ENCODE data around the gene MACROD2.
"Not testable (repeated sequence)": the region's sequence is repeated elsewhere in the genome, so short reads cannot be mapped to it uniquely, and the experiment has no call there.

MACROD2 gene

GRCh38 chr20:15756002-15756753 is 1760.9 kb downstream of the MACROD2 start:
- no peak for DNase-seq

DNA sequence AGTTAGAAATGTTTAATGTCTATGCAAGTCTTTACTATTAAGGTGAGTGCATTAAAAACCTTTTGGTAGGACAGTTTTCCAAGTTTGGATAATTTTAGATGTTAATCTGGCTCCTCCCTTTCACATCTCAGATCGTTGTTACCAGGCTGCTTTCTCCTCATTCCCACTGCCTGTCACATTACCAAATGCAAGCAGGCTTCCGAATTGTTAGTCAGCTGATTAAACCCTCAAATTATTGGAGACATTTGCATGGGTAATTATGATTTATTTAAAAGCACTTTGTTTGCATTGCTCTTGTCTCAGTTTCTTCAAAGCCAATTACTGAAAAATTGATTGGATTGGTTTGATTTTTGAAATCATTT is 1761.4 kb downstream of the MACROD2 start:
- DNase-seq: no peak

- no peak for DNase-seq
Observed at GRCh38 chr20:15759594-15759993, 1764.3 kb downstream of the MACROD2 start.

- no peak for DNase-seq
Observed at GRCh38 chr20:15760001-15760621, 1764.8 kb downstream of the MACROD2 start.

DNA sequence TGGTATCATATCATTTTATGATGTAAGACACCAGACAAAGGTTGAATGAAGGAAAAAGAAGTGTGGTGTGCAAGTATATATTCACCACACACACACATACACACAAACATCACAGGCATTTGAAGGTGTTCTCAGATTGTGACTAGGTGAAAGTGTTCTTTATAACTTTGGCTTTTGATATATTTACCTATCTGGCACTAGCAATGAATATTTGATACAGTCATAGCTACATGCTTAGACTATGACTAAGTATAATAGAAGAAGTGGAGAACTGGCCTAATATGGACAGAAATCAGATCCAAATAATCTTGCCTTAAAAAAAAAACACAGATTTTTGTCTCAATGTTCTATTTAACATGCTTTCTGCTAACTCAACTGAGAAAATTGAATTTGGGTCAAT is 1768.0 kb downstream of the MACROD2 start:
- no peak for DNase-seq

DNA sequence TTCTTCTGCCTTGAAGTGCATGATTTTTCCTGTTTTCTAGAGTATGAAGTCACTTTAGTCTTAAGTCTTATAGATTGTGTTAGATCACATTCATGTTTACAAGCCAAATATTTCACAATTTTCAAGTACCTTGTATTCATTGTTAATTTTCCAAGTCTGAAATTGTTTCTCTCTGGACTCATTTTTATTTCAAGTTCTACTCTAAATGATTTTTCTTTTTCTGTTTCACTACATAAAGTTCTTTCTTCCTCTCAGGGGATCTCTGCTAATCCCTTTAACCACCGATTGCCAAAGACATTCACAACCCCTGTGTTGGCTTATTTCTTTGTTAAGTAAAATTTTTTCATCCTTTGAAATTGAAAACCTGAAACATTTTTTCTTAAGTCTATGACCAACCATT is 1772.3 kb downstream of the MACROD2 start:
- no peak for DNase-seq

- DNase-seq: no peak
Observed at GRCh38 chr20:15767999-15768741, 1772.9 kb downstream of the MACROD2 start.

DNA sequence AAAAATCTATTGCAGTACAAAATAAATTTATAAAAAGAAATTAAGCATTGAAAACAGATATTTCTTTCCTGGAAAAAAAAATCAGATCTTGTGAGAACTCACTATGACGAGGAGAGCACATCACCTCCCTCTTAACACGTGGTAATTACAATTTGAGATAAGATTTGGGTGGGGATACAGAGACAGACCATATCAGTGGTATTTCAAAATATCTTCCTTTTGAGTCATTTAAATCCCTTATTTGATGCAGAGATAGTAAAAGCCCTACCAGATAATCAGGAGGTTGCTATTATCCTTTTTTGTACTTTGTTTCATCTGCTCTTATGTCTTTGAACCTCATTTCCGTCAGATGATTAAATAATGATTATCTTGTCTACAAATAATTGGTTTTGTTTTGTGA is 1777.5 kb downstream of the MACROD2 start:
- DNase-seq: no peak

DNA sequence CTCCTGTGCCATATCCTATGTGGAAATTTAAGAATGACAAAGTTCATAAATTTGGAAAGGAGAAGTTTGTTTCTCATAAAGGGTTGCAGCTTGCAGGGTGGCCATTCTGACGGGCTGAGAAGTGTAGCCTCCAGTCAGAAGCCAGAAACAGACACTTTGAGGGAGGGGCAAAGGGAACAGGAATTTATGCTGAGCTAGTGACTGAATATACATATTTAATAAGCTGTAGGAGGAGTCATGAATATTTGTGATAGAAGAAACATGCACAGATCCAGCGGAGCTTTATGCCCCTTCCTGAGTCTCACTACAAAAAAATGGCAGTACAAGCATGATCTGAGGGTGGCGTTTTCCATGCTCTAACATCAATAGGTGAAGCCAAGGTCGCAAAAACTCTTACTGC is 1779.6 kb downstream of the MACROD2 start:
- no peak for DNase-seq

DNA sequence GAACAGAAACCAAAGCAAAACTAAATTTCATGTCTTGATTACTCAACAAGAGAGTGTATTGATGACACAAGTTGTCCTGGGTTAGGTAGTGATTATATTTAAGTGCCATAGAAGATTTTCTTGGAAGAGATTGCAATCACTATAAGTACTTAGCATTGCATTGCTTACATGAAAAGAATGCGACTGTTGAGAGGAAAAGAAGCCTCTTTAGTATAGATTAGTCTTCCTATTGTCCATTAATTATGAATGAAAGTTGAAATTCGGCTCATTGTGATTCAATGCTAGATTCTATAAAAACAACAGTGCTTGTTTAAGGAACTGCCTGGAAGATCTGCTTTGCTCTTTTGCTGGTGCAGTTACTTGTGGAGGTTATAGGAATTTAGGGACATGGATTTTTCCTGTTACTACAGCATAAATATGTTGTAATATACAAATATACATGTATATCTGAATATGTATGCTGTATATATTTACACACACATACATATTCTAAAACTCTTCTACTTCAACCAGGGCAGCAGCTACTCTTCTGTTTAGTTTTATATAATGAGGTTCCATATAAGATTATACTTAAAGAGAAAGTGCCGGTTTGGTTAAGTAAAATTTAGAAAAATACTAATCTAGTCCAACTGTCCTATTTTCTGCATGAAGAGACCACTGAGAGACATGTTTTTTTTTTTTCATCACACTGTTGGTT is 1781.6 kb downstream of the MACROD2 start:
- no peak for DNase-seq

GRCh38 chr20:15784020-15784419 is 1788.7 kb downstream of the MACROD2 start:
- no peak for DNase-seq

DNA sequence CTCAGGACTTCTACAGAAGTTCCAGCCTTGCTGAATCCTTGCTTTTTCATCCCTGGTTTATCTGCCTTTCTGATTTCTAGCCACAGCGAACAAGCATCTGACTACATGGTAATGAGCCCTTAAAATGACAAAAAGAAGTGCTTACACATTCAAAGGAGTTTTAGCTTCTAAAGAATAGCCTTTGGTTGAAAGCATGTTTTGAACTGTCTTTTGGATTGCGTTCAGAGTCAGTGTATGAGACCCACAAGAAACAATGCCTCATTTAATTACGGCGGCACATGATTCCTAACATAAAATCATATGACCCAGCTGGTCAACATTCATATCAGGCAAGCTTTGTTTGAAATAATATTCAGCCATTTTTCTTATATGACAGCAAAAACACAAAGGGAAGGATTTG is 1793.8 kb downstream of the MACROD2 start:
- DNase-seq: no peak

DNA sequence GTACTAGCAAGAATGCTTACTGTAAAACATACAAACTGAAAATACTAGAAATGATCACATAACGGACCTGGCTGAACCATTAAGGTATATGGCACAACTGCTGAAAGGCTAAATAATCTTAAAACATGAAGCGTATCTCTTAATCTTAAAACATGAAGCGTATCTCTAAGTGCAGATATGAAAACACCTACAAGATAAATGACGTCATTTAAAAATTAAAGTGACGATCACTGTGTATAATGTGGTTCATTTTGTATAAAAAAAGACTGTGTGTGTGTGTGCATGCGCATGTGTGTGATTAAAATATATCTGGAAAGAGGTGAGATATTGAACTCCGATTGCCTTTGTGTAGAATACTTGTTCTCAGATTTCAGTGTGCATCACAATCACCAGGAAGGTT is 1797.5 kb downstream of the MACROD2 start:
- no peak for DNase-seq

- no peak for DNase-seq
Observed at GRCh38 chr20:15794409-15794808, 1799.1 kb downstream of the MACROD2 start.

DNA sequence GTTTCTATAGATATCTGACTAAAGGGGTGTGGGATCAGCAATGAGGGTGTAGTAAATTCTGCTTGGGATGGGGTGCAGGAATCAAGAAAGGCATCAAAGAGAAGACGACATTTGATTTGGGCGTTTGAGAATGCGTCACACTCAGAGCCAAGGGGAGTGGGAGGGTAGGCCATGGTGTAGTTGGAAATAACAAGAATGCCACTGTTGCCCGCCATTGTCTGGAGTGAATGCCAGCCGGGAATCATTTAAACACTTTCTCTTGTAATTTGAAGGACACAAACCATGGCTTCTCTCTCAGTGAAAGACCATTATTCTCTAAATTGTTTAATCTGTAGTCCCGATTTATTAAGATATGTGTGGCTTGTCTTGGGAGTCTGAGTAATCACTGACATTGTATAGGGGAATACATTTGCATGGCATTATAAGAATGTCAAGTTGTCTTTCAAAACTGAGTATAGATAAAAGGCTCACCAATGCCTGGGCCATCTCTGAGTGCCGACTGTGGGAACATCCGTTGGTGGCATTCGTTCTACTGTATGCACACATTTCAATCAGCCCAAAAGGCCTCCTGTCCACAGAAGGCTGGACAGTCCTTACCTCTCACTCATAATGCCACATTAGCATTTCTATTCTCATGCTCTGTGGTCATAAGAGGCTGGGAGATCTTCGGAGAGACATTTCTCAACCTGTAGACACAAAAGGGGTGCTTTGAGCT is 1800.1 kb downstream of the MACROD2 start:
- no peak for DNase-seq

- DNase-seq: no peak
Observed at GRCh38 chr20:15799871-15800270, 1804.6 kb downstream of the MACROD2 start.

GRCh38 chr20:15802020-15802419 is 1806.7 kb downstream of the MACROD2 start:
- DNase-seq: no peak

DNA sequence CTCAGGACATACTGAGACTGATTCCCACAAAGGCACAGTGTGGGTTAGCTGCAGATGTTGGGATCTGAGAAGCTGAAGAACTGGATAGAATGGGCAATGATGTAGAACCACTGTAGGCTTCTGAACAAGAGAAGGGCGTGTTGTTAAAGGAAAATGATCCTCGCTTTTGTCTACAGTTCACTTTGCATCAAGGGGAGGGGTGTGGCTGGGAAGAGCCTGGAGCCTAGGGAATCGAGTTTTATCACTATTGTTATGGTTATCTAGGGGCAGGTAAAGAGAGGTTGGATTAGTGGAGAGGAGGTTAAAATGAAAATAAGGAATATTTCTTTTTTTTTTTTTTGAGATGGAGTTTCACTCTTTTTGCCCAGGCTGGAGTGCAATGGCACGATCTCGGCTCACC is 1809.8 kb downstream of the MACROD2 start:
- DNase-seq: no peak

- no peak for DNase-seq
Observed at GRCh38 chr20:15806105-15806504, 1810.8 kb downstream of the MACROD2 start.

DNA sequence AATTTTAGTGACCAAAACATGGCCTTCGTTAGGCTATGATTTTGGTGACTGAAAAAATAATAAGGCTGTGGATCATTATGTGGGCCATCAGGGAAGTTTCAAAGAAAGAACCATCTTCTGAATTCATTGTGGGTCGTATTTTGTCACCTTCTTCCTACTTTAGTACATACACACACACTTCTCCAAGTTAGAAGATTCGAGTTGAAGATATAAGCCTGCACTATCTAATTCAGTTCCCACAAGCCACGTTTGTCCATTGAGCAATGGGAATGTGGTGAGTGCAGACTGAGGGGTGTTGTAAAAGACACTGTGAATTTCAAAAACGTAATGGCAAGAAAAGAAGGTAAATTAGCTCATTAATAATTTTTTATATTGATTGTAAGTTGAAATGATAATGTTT is 1812.0 kb downstream of the MACROD2 start:
- DNase-seq: no peak

DNA sequence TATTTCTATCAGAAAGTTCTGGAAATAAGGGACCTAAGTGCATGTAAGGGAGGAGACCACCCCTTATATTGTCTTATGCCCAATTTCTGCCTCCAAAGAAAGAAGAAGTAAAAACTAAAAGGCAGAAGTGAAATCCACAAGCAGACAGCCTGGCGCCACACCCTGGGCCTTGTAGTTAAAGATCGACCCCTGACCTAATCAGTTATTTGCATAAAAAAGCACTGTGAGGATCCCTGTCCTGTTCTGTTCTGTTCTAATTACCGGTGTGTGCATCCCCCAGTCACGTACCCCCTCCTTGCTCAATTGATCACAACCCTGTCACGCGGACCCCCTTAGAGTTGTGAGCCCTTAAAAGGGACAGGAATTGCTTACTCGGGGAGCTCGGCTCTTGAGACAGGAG is 1812.5 kb downstream of the MACROD2 start:
- DNase-seq: not testable (repeated sequence)

DNA sequence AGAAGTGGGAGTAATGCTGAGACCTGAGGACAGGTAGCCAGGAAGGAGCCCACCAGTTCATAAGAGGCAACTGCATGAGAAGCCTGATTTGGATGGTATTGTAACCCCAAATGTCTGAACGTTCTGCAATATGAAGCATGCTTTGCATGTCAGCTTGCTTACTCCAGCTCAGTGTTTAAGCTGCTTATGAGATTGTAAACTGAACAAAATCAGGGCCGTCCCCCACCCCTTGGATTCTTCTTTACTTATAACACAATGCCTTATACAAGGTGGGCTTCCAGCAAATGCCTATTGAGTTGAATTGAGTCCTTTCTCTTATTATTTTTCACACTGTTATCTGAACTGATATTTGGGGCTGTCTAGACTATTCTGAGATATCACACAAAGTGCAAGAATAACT is 1816.6 kb downstream of the MACROD2 start:
- no peak for DNase-seq

DNA sequence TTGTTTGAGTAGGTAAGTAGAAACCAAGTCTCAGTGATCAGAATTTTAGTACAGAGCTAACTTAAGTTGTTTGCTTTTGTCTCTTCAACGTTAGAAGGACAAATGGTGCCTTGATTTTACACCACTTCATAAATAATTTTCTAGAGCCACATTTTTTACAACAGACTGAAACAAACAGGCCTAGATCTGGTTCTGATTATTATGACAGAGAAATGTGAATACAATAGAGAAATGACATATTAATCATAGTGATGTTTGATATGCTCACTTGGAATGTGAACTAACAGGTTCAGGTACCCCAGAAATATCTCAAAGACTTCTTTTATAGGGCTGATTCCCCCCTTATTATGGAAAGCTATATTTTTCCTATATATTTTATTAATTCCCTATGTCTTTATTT is 1817.4 kb downstream of the MACROD2 start:
- DNase-seq: no peak

All from effector CD8-positive, alpha-beta T cell (primary cell).